Panc1 (cell line): Measurements from ENCODE around the gene RAB10. TPM values are rescaled to one million over a fixed set of nuclear protein-coding genes. Genes with fewer than 3 reads are reported as not detected.

ENCODE experiments used
- ATAC-seq: fragments of 200-7000 bp; cut with Tn5 transposase; 2 replicates; pipeline ENCODE4 v1.9.1; 2020; ENCODE audit warnings: mild to moderate bottlenecking, moderate library complexity
- Bru-seq: library from RNA; stranded (reverse); fragments of 400-500 nt; gene quantifications from one replicate; lab custom pipeline; 2021; lab: Mats Ljungman, UMichigan
- BruChase-seq, 2 experiments: library from RNA; stranded (reverse); fragments of 400-500 nt; gene quantifications; one replicate each; lab custom pipeline; 2021; lab: Mats Ljungman, UMichigan
- BruUV-seq: library from RNA; stranded (reverse); fragments of 400-500 nt; replicated peaks from 2 replicates; lab custom pipeline; 2021; lab: Mats Ljungman, UMichigan
- CTCF ChIA-PET: fragments of 300-600 bp; sonication (Branson Sonifier 250); formaldehyde crosslinking; loops from one replicate; lab custom pipeline; 2022; ENCODE audit warnings: antibody characterized with exemption; lab: Charles Lee
- POLR2A ChIA-PET: fragments of 300-600 bp; sonication (Branson Sonifier 250); formaldehyde crosslinking; loops from one replicate; lab custom pipeline; 2022; ENCODE audit warnings: antibody characterized with exemption; lab: Charles Lee
- DNase-seq: peaks from one replicate; pipeline ENCODE4 v3.0.0-alpha.2; 2010; ENCODE audit warnings: low read depth, low spot score
- H3K27ac ChIP-seq: 2 replicates; pipeline ENCODE4 v1.5.1; 2011; ENCODE audit warnings: mild to moderate bottlenecking, low read length, inconsistent platforms
- H3K27me3 ChIP-seq: fragments of 200-500 bp; sonication (Bioruptor generic); 2 replicates; pipeline ENCODE4 v1.6.0; 2014; ENCODE audit warnings: low read length, inconsistent platforms; ENCODE audit not compliant: control insufficient read depth, insufficient read depth
- H3K36me3 ChIP-seq: fragments of 200-500 bp; sonication (Bioruptor generic); 2 replicates; pipeline ENCODE4 v1.5.1; 2014; ENCODE audit warnings: inconsistent platforms, mild to moderate bottlenecking, low read length, moderate library complexity; ENCODE audit not compliant: control insufficient read depth, insufficient read depth
- H3K4me1 ChIP-seq: 2 replicates; pipeline ENCODE4 v1.5.1; 2011; ENCODE audit warnings: inconsistent platforms, mild to moderate bottlenecking, low read length, moderate library complexity; ENCODE audit not compliant: control insufficient read depth, insufficient read depth
- H3K4me3 ChIP-seq, 2 experiments: 2 replicates each; pipeline ENCODE4 v1.5.1; 2011 to 2012; ENCODE audit warnings: low read depth in 2 of 2, low read length in 2 of 2, mild to moderate bottlenecking in 2 of 2, inconsistent platforms in 1 of 2, moderate library complexity in 1 of 2
- H3K9me3 ChIP-seq: fragments of 200-500 bp; sonication (Bioruptor generic); 2 replicates; pipeline ENCODE4 v1.5.1; 2014; ENCODE audit warnings: low read depth, mild to moderate bottlenecking, inconsistent platforms, low read length, moderate library complexity; ENCODE audit not compliant: control insufficient read depth, insufficient read depth
- POLR2AphosphoS5 ChIP-seq: IDR thresholded peaks from 2 replicates; pipeline ENCODE4 v1.6.1; 2012; ENCODE audit warnings: mild to moderate bottlenecking, low read depth, low read length, moderate library complexity
- SIN3A ChIP-seq: IDR thresholded peaks from 2 replicates; pipeline ENCODE4 v1.6.1; 2012; ENCODE audit warnings: low read depth, mild to moderate bottlenecking, low read length, moderate library complexity, borderline replicate concordance; ENCODE audit not compliant: insufficient read depth
- TCF7L2 ChIP-seq: IDR thresholded peaks from 2 replicates; pipeline ENCODE4 v1.6.1; 2011; ENCODE audit warnings: mild to moderate bottlenecking, low read depth, low read length, inconsistent platforms
- in situ Hi-C: cut with HindIII; loops from 2 replicates; pipeline ENCODE4 v1.10.0; 2016; ENCODE audit warnings: low sequenced_read_pairs, low pct_unique_long_range_greater_than_20kb
- intact Hi-C: fragments of 100-400 bp; cut with micrococcal nuclease; formaldehyde crosslinking; loops from one replicate; pipeline ENCODE4 v1.10.0; 2022; ENCODE audit not compliant: unreplicated experiment
- long read RNA-seq: library from polyadenylated mRNA; unstranded; transcript quantifications from one replicate; pipeline ENCODE4 v2.0.0, GENCODE V29; 2021; ENCODE audit not compliant: unreplicated experiment
- polyA plus RNA-seq: library from polyadenylated mRNA; unstranded; fragments of >200 nt; gene quantifications from one replicate; pipeline ENCODE4 v1.2.1, GENCODE V29; 2012; ENCODE audit warnings: missing spikeins; ENCODE audit not compliant: insufficient read length
- total RNA-seq: library from RNA; stranded (reverse); gene quantifications from one replicate; pipeline ENCODE4 v1.2.1, GENCODE V29; 2021; ENCODE audit not compliant: unreplicated experiment
- TF ChIP-seq, protein P1 (sequence below), 2 experiments: IDR thresholded peaks; 2 replicates each; pipeline ENCODE4 v1.6.1; 2011 to 2012; ENCODE audit warnings: low read depth in 2 of 2, control low read depth in 1 of 2, low read length in 1 of 2, mild to moderate bottlenecking in 1 of 2, moderate library complexity in 1 of 2; ENCODE audit not compliant: insufficient read depth in 1 of 2
- TF ChIP-seq, protein P2 (sequence below): fragments of 450-650 bp; IDR thresholded peaks from 2 replicates; pipeline ENCODE4 v1.5.1; 2017; ENCODE audit warnings: mild to moderate bottlenecking

Gene RAB10
- 208 TPM for total RNA-seq
- polyA plus RNA-seq, result 153 TPM
- percentile 96 among the genes with signal in this experiment for Bru-seq, nascent RNA
- percentile 92 among the genes with signal in this experiment for BruChase-seq, experiment 1, labeled RNA remaining after a 2-hour chase
- BruChase-seq, experiment 2, labeled RNA remaining after a 6-hour chase, result percentile 96 among the genes with signal in this experiment
- long read RNA-seq, transcript RAB10-201 (6 exons, 3,535 nt), result major isoform, 442 of 481 reads
- long read RNA-seq, partial matches to known transcripts, result 9 of 481 reads
- long read RNA-seq, other reads (novel, unspliced or antisense), result 26 of 481 reads

DNA sequence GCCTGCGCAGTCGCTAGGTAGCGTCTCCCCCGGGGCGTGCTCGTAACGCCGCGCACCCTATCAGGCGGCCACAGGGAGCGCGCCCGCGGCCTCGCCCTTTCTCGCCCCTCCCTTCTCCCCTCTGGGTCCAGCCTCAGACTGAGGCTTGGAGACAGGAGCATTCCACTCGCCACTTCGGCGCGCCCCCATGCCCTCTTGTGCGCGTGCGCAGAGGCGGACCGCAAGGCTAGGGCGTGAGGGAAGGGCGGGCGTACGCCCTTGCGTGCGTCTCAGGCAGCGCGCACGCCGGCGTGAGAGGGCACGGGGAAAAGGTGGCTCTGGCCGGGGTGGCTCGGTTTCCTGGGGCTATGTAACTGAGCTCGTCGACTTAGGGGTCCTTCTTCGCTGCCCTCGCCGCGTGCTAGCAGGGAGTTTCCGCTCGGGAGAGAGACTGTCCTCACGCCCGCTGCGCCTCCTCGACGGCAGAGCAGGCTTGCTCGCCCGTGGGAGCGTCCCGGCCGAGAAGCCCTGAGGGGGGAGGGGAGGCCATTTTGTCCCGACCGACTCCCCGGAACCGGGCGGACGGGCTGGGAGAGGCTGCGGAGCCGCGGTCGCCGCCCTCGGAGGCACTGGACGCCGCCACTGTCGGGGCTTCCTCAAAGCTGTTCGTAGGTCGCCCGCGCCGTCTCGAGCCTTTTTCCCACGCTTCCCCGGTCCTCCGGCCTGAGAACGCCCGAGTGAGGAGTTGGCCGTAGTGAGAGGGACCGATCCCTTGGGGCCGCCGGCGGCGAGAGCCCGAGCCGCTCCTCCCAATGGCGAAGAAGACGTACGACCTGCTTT, at the start of gene RAB10:
TSS of gene RAB10 (plus strand) at position 267 of the 819 bp plus-strand sequence. CDS start at position 792, 525 bp downstream.
- no peaks in the 10 kb centered on the region for H3K9me3 ChIP-seq
- CTCF ChIA-PET, result interaction anchor here (1.8 kb wide), 1 partner anchor 42 kb away, joined by 7 read pairs; no protein-coding TSS in a partner anchor
- H3K4me1 ChIP-seq, result peaks cover 6% of the 10 kb centered on the region
- ATAC-seq, result peak; percentile 97
- H3K27me3 ChIP-seq, result no peaks in the 10 kb centered on the region
- TF ChIP-seq, protein P1, sequence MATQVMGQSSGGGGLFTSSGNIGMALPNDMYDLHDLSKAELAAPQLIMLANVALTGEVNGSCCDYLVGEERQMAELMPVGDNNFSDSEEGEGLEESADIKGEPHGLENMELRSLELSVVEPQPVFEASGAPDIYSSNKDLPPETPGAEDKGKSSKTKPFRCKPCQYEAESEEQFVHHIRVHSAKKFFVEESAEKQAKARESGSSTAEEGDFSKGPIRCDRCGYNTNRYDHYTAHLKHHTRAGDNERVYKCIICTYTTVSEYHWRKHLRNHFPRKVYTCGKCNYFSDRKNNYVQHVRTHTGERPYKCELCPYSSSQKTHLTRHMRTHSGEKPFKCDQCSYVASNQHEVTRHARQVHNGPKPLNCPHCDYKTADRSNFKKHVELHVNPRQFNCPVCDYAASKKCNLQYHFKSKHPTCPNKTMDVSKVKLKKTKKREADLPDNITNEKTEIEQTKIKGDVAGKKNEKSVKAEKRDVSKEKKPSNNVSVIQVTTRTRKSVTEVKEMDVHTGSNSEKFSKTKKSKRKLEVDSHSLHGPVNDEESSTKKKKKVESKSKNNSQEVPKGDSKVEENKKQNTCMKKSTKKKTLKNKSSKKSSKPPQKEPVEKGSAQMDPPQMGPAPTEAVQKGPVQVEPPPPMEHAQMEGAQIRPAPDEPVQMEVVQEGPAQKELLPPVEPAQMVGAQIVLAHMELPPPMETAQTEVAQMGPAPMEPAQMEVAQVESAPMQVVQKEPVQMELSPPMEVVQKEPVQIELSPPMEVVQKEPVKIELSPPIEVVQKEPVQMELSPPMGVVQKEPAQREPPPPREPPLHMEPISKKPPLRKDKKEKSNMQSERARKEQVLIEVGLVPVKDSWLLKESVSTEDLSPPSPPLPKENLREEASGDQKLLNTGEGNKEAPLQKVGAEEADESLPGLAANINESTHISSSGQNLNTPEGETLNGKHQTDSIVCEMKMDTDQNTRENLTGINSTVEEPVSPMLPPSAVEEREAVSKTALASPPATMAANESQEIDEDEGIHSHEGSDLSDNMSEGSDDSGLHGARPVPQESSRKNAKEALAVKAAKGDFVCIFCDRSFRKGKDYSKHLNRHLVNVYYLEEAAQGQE (IDR thresholded peaks at IDR 0.05; ENCODE audit: insufficient read depth in 1 of 2, low read depth in 2 of 2, low read length in 1 of 2), result peak in 1 of 2 experiments; percentile 61; a peak in 1 of 4 replicates
- TF ChIP-seq TCF7L2 (no peak), SIN3A (peak; percentile 81; the same call in 1 of the 2 replicates), POLR2AphosphoS5 (peak; percentile 92)
- TF ChIP-seq, protein P2, sequence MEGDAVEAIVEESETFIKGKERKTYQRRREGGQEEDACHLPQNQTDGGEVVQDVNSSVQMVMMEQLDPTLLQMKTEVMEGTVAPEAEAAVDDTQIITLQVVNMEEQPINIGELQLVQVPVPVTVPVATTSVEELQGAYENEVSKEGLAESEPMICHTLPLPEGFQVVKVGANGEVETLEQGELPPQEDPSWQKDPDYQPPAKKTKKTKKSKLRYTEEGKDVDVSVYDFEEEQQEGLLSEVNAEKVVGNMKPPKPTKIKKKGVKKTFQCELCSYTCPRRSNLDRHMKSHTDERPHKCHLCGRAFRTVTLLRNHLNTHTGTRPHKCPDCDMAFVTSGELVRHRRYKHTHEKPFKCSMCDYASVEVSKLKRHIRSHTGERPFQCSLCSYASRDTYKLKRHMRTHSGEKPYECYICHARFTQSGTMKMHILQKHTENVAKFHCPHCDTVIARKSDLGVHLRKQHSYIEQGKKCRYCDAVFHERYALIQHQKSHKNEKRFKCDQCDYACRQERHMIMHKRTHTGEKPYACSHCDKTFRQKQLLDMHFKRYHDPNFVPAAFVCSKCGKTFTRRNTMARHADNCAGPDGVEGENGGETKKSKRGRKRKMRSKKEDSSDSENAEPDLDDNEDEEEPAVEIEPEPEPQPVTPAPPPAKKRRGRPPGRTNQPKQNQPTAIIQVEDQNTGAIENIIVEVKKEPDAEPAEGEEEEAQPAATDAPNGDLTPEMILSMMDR, result no peak
- peak within 1 kb of the TSS; percentile 92 for H3K27ac ChIP-seq
- DNase-seq, result peak; percentile 95
- H3K36me3 ChIP-seq, result peaks cover 4% of the 10 kb centered on the region; the same call in 1 of the 2 replicates
- in situ Hi-C loops (no loop called here), intact Hi-C loops (loop anchor here (2.0 kb wide), 1 partner anchor 43 kb away; no protein-coding TSS in a partner anchor)
- POLR2A ChIA-PET, result interaction anchor here (0.6 kb wide), 1 partner anchor 164 kb away, joined by 3 read pairs; no protein-coding TSS in a partner anchor
- H3K4me3 ChIP-seq, result peak within 1 kb of the TSS; percentile 83 to 100
- BruUV-seq, result no TSS peak

DNA sequence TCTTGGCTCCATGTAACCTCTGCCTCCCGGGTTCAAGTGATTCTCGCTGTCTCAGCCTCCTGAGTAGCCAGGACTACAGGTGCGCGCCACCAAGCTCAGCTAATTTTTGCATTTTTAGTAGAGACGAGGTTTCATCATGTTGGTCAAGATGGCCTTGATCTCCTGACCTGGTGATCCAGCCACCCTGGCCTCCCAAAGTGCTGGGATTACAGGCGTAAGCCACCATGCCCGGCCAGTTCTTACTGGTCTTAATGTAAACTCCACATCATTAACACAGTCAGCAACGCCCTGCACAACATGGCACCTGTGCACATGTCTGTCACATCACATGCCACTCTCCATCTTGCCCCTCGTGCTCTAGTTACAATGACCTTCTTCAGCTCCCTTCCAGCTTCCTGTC, 45.8 kb upstream of the RAB10 start:
- ATAC-seq (no peak), DNase-seq (no peak)
- in situ Hi-C loops, result no loop called here
- no peaks in the 10 kb centered on the region for H3K27me3 ChIP-seq
- intact Hi-C loops, result no loop called here
- no peaks in the 10 kb centered on the region for H3K9me3 ChIP-seq
- no peak overlapping the region for H3K4me3 ChIP-seq
- no peaks in the 10 kb centered on the region for H3K36me3 ChIP-seq
- BruUV-seq, result no TSS peak
- ChIA-PET CTCF (interaction anchor here (0.6 kb wide), 2 partner anchors 187 to 270 kb away, joined by 4 to 10 read pairs; no protein-coding TSS in a partner anchor), POLR2A (interaction anchor here (0.6 kb wide), 1 partner anchor 24 kb away, joined by 3 read pairs; no protein-coding TSS in a partner anchor)
- H3K4me1 ChIP-seq, result peaks cover 6% of the 10 kb centered on the region
- no peak overlapping the region for H3K27ac ChIP-seq
- TF ChIP-seq POLR2AphosphoS5, result no peak
- TF ChIP-seq, protein P1 (IDR thresholded peaks at IDR 0.05; ENCODE audit: insufficient read depth in 1 of 2, low read depth in 2 of 2, low read length in 1 of 2), result no peak
- TF ChIP-seq SIN3A, result no peak
- TF ChIP-seq, protein P2, result no peak
- no peak for TF ChIP-seq TCF7L2
